ENCODE results near the gene MAPK4.

DNA sequence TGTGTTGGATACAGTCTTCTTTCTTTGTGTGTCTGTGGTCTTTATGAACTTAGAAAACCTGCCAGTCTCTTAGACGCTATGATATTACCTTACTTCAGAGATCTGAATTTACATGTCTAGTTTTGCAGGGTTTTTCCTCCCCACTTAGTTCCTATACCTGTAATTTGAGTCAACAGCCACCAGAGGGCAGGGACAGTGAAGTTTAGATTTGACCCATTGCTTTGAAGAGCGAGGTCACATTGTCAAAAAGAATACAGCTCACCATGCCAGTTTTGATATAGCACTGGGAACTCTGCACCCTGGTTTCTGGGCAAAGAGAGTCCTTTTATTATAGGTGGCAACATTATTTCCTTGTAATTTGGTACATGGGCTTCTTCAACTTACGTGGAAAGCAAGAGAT is 102.3 kb downstream of the MAPK4 start:
- no peak for TF ChIP-seq TAF1 (IDR thresholded peaks at IDR 0.05; ENCODE audit: borderline replicate concordance, low read depth, low read length)
- no peak for TF ChIP-seq REST (IDR thresholded peaks at IDR 0.05; ENCODE audit: low read depth, low read length)
- no peak for TF ChIP-seq LARP7 (IDR thresholded peaks at IDR 0.05)
- TF ChIP-seq NR2C2 (IDR thresholded peaks at IDR 0.05; ENCODE audit: borderline replicate concordance, control insufficient read depth, insufficient read length, low read depth) = no peak
- TF ChIP-seq YY1 (IDR thresholded peaks at IDR 0.05; ENCODE audit: low read depth, low read length) = no peak
- TF ChIP-seq CTCF (IDR thresholded peaks at IDR 0.05 in 2 of 3, conservative IDR thresholded peaks at IDR 0.05 in 1 of 3; ENCODE audit: control insufficient read depth in 2 of 3, extremely low read depth in 1 of 3, insufficient read depth in 1 of 3, low read depth in 3 of 3, low read length in 3 of 3) = peak; percentile 18 to 50 (median 41); a peak in 3 of 6 replicates
- no peak for TF ChIP-seq POLR2AphosphoS5 (IDR thresholded peaks at IDR 0.05; ENCODE audit: low read length)
- TF ChIP-seq, protein P1, sequence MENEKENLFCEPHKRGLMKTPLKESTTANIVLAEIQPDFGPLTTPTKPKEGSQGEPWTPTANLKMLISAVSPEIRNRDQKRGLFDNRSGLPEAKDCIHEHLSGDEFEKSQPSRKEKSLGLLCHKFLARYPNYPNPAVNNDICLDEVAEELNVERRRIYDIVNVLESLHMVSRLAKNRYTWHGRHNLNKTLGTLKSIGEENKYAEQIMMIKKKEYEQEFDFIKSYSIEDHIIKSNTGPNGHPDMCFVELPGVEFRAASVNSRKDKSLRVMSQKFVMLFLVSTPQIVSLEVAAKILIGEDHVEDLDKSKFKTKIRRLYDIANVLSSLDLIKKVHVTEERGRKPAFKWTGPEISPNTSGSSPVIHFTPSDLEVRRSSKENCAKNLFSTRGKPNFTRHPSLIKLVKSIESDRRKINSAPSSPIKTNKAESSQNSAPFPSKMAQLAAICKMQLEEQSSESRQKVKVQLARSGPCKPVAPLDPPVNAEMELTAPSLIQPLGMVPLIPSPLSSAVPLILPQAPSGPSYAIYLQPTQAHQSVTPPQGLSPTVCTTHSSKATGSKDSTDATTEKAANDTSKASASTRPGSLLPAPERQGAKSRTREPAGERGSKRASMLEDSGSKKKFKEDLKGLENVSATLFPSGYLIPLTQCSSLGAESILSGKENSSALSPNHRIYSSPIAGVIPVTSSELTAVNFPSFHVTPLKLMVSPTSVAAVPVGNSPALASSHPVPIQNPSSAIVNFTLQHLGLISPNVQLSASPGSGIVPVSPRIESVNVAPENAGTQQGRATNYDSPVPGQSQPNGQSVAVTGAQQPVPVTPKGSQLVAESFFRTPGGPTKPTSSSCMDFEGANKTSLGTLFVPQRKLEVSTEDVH (IDR thresholded peaks at IDR 0.05; ENCODE audit: low read depth, partially characterized antibody) = no peak
- no peak for TF ChIP-seq SIX5 (IDR thresholded peaks at IDR 0.05; ENCODE audit: low read depth, low read length, severe bottlenecking)
- TF ChIP-seq MAX (IDR thresholded peaks at IDR 0.05; ENCODE audit: low read depth, low read length) = no peak
- no peak for TF ChIP-seq MXI1 (IDR thresholded peaks at IDR 0.05; ENCODE audit: low read depth, low read length)
- TF ChIP-seq POLR2A (IDR thresholded peaks at IDR 0.05; ENCODE audit: low read depth, low read length) = no peak
- no peak for TF ChIP-seq EGR1 (IDR thresholded peaks at IDR 0.05; ENCODE audit: borderline replicate concordance in 1 of 2, low read depth in 2 of 2, low read length in 2 of 2)

Data from GM12878 (cell line).